Measurements from ENCODE around the gene DHX57. TPM values are rescaled to one million over a fixed set of nuclear protein-coding genes. Genes with fewer than 3 reads are reported as not detected.
A peak's percentile ranks its signal among the peaks of the same experiment; 100 is the strongest.

The DHX57 gene
- total RNA-seq, 8 experiments from 2014 or later: 10.6 to 31.8 (median 28.1) TPM

GRCh38 chr2:38892819-38893218 is 17.1 kb upstream of the DHX57 start:
- ATAC-seq (replicated peaks in 6 of 8): no peak
- in situ Hi-C loops (cut with MboI; ENCODE audit: low pct_unique_long_range_greater_than_20kb in 2 of 9, low sequenced_read_pairs in 9 of 9, unreplicated experiment in 9 of 9): no loop called here
- Histone ChIP-seq H3K4me1 (replicated peaks in 1 of 2) (no peaks in the 10 kb centered on the region), H3K27ac (no peak overlapping the region), H3K4me3 (no peak overlapping the region)

DNA sequence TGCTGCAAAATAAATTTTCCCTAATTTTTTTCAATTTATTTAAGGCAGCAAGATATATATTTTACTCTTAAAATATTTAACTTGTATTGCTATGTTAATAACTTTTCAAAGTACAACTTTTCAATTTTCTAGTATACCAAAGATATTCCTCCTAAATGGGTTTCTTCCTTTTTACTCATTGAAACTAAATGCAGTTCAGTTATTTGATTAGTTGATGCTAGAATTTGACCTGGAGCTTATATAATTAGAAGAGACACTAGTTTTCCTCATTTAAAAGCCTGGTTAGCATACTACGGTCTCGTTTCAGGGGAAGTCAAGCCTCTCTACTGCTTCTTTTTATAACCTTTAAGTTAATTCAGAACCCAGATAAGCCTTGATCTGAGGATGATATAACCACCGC is 13.8 kb upstream of the DHX57 start, which contains the start of gene ARHGEF33:
Gene ARHGEF33, plus strand, starts transcription at position 301 of the 400 bp plus-strand sequence. CDS start 29,573 bp downstream, outside the sequence.
- no peak for ATAC-seq (replicated peaks in 6 of 8)
- 36 to 90% (median 67%) methylated on average over 2 to 3 of the region's 3 CpGs; no CpG with 5 or more reads in 1 of the 10 experiments for WGBS, 10 experiments
- Histone ChIP-seq H3K4me1 (replicated peaks in 1 of 2) (no peaks in the 10 kb centered on the region), H3K27ac (no peak within 1 kb of the TSS), H3K4me3 (no peak within 1 kb of the TSS)
- in situ Hi-C loops (cut with MboI; ENCODE audit: low pct_unique_long_range_greater_than_20kb in 2 of 9, low sequenced_read_pairs in 9 of 9, unreplicated experiment in 9 of 9): no loop called here

DNA sequence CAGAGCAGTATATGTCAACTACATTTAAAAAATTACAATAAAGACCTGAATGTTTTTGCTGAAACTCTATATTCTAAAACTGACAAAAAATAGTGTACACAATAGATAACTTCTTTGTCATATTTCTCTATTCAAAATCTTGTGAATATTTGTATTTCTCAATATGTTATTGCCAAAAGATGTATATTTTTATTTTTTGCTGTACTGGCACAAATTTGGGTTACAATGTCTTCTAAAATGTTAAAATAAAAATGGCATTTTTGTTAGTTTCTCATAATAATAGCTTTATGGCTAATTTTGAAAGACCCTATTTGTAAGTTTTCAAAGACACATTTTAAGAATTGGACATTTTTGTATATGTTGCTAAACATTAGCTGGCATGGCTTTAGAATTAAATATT is 13.3 kb upstream of the DHX57 start:
- Histone ChIP-seq H3K27ac (no peak overlapping the region), H3K4me1 (replicated peaks in 1 of 2) (no peaks in the 10 kb centered on the region), H3K4me3 (no peak overlapping the region)
- in situ Hi-C loops (cut with MboI; ENCODE audit: low pct_unique_long_range_greater_than_20kb in 2 of 9, low sequenced_read_pairs in 9 of 9, unreplicated experiment in 9 of 9): no loop called here
- ATAC-seq (replicated peaks in 6 of 8): no peak

- no peaks in the 10 kb centered on the region for H3K4me1 ChIP-seq (replicated peaks in 1 of 2)
- ATAC-seq (replicated peaks in 6 of 8): no peak
- in situ Hi-C loops (cut with MboI; ENCODE audit: low pct_unique_long_range_greater_than_20kb in 2 of 9, low sequenced_read_pairs in 9 of 9, unreplicated experiment in 9 of 9): no loop called here
- 67 to 100% (median 100%) methylated on average over 1 of the region's 1 CpG; no CpG with 5 or more reads in 4 of the 10 experiments for WGBS, 10 experiments
- H3K4me3 ChIP-seq: no peak overlapping the region
- H3K27ac ChIP-seq: no peak overlapping the region
These were observed 12.3 kb upstream of the DHX57 start for GRCh38 chr2:38887902-38888554.

GRCh38 chr2:38887347-38887746 is 11.6 kb upstream of the DHX57 start:
- 75 to 100% (median 90%) methylated on average over 1 to 4 of the region's 4 CpGs; no CpG with 5 or more reads in 2 of the 10 experiments for WGBS, 10 experiments
- no peak overlapping the region for H3K27ac ChIP-seq
- H3K4me1 ChIP-seq (replicated peaks in 1 of 2): no peaks in the 10 kb centered on the region
- in situ Hi-C loops (cut with MboI; ENCODE audit: low pct_unique_long_range_greater_than_20kb in 2 of 9, low sequenced_read_pairs in 9 of 9, unreplicated experiment in 9 of 9): no loop called here
- no peak overlapping the region for H3K4me3 ChIP-seq
- no peak for ATAC-seq (replicated peaks in 6 of 8)

DNA sequence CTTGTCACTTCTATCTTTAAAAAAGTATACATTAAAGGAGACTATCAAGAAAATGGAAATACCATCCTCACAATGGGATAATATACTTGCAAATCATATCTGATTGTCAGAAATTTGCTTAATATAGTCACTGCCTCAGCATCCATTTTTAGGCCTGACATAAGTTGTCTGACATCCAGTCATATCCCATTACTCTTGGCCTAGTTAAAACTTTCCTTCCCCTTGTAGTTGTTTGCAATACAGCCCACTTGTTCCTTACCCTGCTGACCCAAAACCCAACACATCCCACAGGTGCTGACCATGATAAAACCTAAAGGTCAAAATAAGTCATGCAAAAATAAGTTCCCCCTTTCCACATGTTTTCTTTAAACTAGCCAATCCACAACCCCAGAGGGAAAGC is 10.3 kb upstream of the DHX57 start:
- H3K4me1 ChIP-seq (replicated peaks in 1 of 2): no peaks in the 10 kb centered on the region
- no peak overlapping the region for H3K4me3 ChIP-seq
- in situ Hi-C loops (cut with MboI; ENCODE audit: low pct_unique_long_range_greater_than_20kb in 2 of 9, low sequenced_read_pairs in 9 of 9, unreplicated experiment in 9 of 9): no loop called here
- no peak overlapping the region for H3K27ac ChIP-seq
- no peak for ATAC-seq (replicated peaks in 6 of 8)

DNA sequence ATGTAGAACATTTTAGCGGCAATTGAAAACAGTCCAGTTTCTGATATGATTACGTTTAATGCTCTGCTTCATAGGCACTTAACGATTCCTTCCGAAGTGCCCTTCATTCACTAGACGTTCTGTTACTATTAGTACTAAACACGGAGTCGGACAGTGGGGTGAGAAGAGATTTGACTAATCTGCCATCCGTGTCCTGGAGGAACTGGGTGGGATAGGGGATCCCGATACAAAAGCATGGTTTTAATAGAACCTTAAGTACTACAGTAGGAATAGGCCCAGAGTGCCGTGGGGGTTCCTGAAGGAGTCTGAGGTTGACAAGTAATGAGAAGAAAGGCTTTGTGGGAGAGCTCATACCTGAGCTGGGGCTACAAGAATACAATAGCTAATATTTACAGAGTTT is 673 bp upstream of the DHX57 start:
- Histone ChIP-seq H3K27ac (no peak overlapping the region), H3K4me3 (peak overlapping the region; percentile 62 to 97 (median 83)), H3K4me1 (replicated peaks in 1 of 2) (peaks cover 5% of the 10 kb centered on the region in 2 donors)
- in situ Hi-C loops (cut with MboI; ENCODE audit: low pct_unique_long_range_greater_than_20kb in 2 of 9, low sequenced_read_pairs in 9 of 9, unreplicated experiment in 9 of 9): no loop called here
- WGBS, 10 experiments: 0 to 43% (median 13%) methylated on average over 1 to 9 of the region's 10 CpGs; no CpG with 5 or more reads in 1 of the 10 experiments
- ATAC-seq (replicated peaks in 6 of 8): no peak

DNA sequence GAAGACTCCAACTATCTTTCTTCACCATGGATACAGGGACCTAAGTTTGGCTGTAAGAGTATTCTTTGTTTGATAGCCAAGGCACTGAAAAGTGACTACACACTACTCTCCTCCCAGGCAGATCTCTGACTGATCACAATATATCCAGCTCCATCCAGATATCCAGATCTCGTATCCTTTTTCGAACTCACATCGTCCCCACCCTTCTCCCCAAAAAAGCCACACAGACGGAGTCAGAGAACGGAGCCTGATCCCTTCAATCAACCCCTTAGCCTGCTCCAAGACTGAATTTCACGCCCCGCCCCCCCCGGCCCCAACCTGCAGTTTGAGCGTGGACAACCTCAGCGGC is 533 bp downstream of the DHX57 start:
- peaks cover 5% of the 10 kb centered on the region in 2 donors for H3K4me1 ChIP-seq (replicated peaks in 1 of 2)
- in situ Hi-C loops (cut with MboI; ENCODE audit: low pct_unique_long_range_greater_than_20kb in 2 of 9, low sequenced_read_pairs in 9 of 9, unreplicated experiment in 9 of 9): no loop called here
- no peak for ATAC-seq (replicated peaks in 6 of 8)
- 0 to 7% (median 0%) methylated on average over 1 to 5 of the region's 10 CpGs; no CpG with 5 or more reads in 3 of the 10 experiments for WGBS, 10 experiments
- peak overlapping the region; percentile 62 to 97 (median 83) for H3K4me3 ChIP-seq
- H3K27ac ChIP-seq: peak overlapping the region; percentile 38 to 61

- 0 to 97% (median 64%) methylated on average over 1 to 5 of the region's 5 CpGs for WGBS, 10 experiments
- no peak for ATAC-seq (replicated peaks in 6 of 8)
These were observed 2.0 kb downstream of the DHX57 start for GRCh38 chr2:38873763-38874162.

DNA sequence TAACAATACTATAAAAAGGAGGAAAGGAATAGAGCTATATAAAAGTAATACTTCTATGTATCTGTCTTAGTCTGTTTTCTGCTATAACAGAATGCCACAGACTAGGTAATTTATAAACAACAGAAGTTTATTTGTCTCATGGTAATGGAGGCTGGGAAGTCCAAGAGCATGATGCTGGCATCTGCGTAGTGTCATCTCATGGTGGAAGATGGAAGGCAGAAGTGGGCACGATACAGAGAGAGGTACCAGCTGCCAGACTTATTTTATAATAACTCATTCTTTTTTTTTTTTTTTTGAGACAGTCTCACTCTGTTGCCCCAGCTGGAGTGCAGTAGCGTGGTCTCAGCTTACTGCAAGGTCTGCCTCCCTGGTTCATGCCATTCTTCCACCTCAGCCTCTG is 4.3 kb downstream of the DHX57 start:
- no peak for ATAC-seq (replicated peaks in 6 of 8)
- Histone ChIP-seq H3K4me3 (no peak overlapping the region), H3K4me1 (replicated peaks in 1 of 2) (peaks cover under 1 to 5% of the 10 kb centered on the region in 2 donors), H3K27ac (no peak overlapping the region)
- in situ Hi-C loops (cut with MboI; ENCODE audit: low pct_unique_long_range_greater_than_20kb in 2 of 9, low sequenced_read_pairs in 9 of 9, unreplicated experiment in 9 of 9): no loop called here
- WGBS, 10 experiments: 70 to 100% (median 100%) methylated on average over 1 to 3 of the region's 3 CpGs; no CpG with 5 or more reads in 1 of the 10 experiments

More at GRCh38 chr2:38873763-38874162, 2.0 kb downstream of the DHX57 start:
- no peak overlapping the region for H3K4me3 ChIP-seq
- peaks cover 5% of the 10 kb centered on the region in 2 donors for H3K4me1 ChIP-seq (replicated peaks in 1 of 2)
- in situ Hi-C loops (cut with MboI; ENCODE audit: low pct_unique_long_range_greater_than_20kb in 2 of 9, low sequenced_read_pairs in 9 of 9, unreplicated experiment in 9 of 9): no loop called here
- no peak overlapping the region for H3K27ac ChIP-seq

GRCh38 chr2:38866773-38867443 is 8.8 kb downstream of the DHX57 start:
- in situ Hi-C loops (cut with MboI; ENCODE audit: low pct_unique_long_range_greater_than_20kb in 2 of 9, low sequenced_read_pairs in 9 of 9, unreplicated experiment in 9 of 9): no loop called here
- no peak overlapping the region for H3K4me3 ChIP-seq
- no peaks in the 10 kb centered on the region for H3K4me1 ChIP-seq (replicated peaks in 1 of 2)
- WGBS, 10 experiments: 88 to 100% (median 100%) methylated on average over 1 to 2 of the region's 3 CpGs; no CpG with 5 or more reads in 5 of the 10 experiments
- H3K27ac ChIP-seq: no peak overlapping the region
- ATAC-seq (replicated peaks in 6 of 8): no peak

DNA sequence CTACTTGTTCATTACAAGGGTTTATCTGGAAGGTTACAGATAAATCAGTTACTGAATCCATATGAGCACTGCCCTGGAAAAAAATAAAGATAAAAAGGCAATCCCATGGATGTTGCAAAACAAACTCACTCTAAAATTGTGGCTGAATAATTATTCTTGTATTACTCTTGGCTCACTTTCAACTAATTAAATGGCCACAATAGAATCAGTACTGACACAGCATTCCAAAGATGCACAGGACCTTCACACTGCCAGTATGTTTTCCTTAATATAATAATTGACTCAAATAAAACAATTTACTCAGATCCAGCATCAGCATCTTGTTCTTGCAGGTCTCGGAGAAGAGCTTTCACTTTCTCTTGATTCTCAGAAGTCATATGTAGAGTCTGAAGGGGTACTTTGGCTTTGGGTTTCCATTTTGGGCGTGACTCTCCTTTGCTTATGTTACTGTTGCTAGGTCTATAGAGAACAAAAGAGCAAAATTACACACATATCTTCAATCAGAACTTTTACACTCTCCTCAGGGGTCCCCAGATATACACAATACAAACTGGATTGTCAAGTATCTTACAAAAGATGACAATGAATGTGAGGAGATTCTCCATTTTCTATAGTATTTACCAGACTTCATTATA is 12.6 kb downstream of the DHX57 start:
- H3K4me1 ChIP-seq (replicated peaks in 1 of 2): no peaks in the 10 kb centered on the region
- peak in 1 of 8 experiments; percentile 42 for ATAC-seq (replicated peaks in 6 of 8)
- no peak overlapping the region for H3K4me3 ChIP-seq
- H3K27ac ChIP-seq: no peak overlapping the region
- in situ Hi-C loops (cut with MboI; ENCODE audit: low pct_unique_long_range_greater_than_20kb in 2 of 9, low sequenced_read_pairs in 9 of 9, unreplicated experiment in 9 of 9): no loop called here
- WGBS, 10 experiments: 60 to 100% (median 91%) methylated on average over 1 to 2 of the region's 2 CpGs

GRCh38 chr2:38862476-38862875 is 13.3 kb downstream of the DHX57 start:
- no peak overlapping the region for H3K4me3 ChIP-seq
- no peak overlapping the region for H3K27ac ChIP-seq
- in situ Hi-C loops (cut with MboI; ENCODE audit: low pct_unique_long_range_greater_than_20kb in 2 of 9, low sequenced_read_pairs in 9 of 9, unreplicated experiment in 9 of 9): no loop called here
- no peaks in the 10 kb centered on the region for H3K4me1 ChIP-seq (replicated peaks in 1 of 2)
- no peak for ATAC-seq (replicated peaks in 6 of 8)

All from motor neuron (in vitro differentiated cells).